ENCODE results near the gene HDAC8. TPM values are rescaled to one million over a fixed set of nuclear protein-coding genes. Genes with fewer than 3 reads are reported as not detected.

Gene HDAC8
- total and polyA plus RNA-seq, 9 of the 15 experiments (the other 6 are each of a cell fraction or from before 2014, with no cell fraction given): 18.9 to 53.8 (median 28.7) TPM

- TF ChIP-seq, protein P1, sequence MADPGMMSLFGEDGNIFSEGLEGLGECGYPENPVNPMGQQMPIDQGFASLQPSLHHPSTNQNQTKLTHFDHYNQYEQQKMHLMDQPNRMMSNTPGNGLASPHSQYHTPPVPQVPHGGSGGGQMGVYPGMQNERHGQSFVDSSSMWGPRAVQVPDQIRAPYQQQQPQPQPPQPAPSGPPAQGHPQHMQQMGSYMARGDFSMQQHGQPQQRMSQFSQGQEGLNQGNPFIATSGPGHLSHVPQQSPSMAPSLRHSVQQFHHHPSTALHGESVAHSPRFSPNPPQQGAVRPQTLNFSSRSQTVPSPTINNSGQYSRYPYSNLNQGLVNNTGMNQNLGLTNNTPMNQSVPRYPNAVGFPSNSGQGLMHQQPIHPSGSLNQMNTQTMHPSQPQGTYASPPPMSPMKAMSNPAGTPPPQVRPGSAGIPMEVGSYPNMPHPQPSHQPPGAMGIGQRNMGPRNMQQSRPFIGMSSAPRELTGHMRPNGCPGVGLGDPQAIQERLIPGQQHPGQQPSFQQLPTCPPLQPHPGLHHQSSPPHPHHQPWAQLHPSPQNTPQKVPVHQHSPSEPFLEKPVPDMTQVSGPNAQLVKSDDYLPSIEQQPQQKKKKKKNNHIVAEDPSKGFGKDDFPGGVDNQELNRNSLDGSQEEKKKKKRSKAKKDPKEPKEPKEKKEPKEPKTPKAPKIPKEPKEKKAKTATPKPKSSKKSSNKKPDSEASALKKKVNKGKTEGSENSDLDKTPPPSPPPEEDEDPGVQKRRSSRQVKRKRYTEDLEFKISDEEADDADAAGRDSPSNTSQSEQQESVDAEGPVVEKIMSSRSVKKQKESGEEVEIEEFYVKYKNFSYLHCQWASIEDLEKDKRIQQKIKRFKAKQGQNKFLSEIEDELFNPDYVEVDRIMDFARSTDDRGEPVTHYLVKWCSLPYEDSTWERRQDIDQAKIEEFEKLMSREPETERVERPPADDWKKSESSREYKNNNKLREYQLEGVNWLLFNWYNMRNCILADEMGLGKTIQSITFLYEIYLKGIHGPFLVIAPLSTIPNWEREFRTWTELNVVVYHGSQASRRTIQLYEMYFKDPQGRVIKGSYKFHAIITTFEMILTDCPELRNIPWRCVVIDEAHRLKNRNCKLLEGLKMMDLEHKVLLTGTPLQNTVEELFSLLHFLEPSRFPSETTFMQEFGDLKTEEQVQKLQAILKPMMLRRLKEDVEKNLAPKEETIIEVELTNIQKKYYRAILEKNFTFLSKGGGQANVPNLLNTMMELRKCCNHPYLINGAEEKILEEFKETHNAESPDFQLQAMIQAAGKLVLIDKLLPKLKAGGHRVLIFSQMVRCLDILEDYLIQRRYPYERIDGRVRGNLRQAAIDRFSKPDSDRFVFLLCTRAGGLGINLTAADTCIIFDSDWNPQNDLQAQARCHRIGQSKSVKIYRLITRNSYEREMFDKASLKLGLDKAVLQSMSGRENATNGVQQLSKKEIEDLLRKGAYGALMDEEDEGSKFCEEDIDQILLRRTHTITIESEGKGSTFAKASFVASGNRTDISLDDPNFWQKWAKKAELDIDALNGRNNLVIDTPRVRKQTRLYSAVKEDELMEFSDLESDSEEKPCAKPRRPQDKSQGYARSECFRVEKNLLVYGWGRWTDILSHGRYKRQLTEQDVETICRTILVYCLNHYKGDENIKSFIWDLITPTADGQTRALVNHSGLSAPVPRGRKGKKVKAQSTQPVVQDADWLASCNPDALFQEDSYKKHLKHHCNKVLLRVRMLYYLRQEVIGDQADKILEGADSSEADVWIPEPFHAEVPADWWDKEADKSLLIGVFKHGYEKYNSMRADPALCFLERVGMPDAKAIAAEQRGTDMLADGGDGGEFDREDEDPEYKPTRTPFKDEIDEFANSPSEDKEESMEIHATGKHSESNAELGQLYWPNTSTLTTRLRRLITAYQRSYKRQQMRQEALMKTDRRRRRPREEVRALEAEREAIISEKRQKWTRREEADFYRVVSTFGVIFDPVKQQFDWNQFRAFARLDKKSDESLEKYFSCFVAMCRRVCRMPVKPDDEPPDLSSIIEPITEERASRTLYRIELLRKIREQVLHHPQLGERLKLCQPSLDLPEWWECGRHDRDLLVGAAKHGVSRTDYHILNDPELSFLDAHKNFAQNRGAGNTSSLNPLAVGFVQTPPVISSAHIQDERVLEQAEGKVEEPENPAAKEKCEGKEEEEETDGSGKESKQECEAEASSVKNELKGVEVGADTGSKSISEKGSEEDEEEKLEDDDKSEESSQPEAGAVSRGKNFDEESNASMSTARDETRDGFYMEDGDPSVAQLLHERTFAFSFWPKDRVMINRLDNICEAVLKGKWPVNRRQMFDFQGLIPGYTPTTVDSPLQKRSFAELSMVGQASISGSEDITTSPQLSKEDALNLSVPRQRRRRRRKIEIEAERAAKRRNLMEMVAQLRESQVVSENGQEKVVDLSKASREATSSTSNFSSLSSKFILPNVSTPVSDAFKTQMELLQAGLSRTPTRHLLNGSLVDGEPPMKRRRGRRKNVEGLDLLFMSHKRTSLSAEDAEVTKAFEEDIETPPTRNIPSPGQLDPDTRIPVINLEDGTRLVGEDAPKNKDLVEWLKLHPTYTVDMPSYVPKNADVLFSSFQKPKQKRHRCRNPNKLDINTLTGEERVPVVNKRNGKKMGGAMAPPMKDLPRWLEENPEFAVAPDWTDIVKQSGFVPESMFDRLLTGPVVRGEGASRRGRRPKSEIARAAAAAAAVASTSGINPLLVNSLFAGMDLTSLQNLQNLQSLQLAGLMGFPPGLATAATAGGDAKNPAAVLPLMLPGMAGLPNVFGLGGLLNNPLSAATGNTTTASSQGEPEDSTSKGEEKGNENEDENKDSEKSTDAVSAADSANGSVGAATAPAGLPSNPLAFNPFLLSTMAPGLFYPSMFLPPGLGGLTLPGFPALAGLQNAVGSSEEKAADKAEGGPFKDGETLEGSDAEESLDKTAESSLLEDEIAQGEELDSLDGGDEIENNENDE (IDR thresholded peaks at IDR 0.05; ENCODE audit: low read depth, low read length): no peak
- TF ChIP-seq FOSL1 (tag; conservative IDR thresholded peaks at IDR 0.05) (peak; percentile 67; the same call in 1 of the 2 replicates), ESRRB (CRISPR knock-in tag; IDR thresholded peaks at IDR 0.05; ENCODE audit: borderline replicate concordance) (no peak), KLF6 (CRISPR knock-in tag; IDR thresholded peaks at IDR 0.05; ENCODE audit: borderline replicate concordance) (no peak), KLF16 (IDR thresholded peaks at IDR 0.05) (no peak; the same call in 1 of the 2 replicates), ZBTB9 (CRISPR knock-in tag; IDR thresholded peaks at IDR 0.05) (no peak), ZNF24 (IDR thresholded peaks at IDR 0.05) (no peak), E2F3 (CRISPR knock-in tag; IDR thresholded peaks at IDR 0.05) (no peak), YBX1 (IDR thresholded peaks at IDR 0.05) (no peak), ZNF3 (CRISPR knock-in tag; IDR thresholded peaks at IDR 0.05) (no peak), TCF3 (CRISPR knock-in tag; IDR thresholded peaks at IDR 0.05) (peak; percentile 54), GTF2A2 (tag; IDR thresholded peaks at IDR 0.05) (no peak), SMC3 (conservative IDR thresholded peaks at IDR 0.05; ENCODE audit: insufficient read depth, low read depth, low read length) (no peak)
- TF ChIP-seq, protein P2, sequence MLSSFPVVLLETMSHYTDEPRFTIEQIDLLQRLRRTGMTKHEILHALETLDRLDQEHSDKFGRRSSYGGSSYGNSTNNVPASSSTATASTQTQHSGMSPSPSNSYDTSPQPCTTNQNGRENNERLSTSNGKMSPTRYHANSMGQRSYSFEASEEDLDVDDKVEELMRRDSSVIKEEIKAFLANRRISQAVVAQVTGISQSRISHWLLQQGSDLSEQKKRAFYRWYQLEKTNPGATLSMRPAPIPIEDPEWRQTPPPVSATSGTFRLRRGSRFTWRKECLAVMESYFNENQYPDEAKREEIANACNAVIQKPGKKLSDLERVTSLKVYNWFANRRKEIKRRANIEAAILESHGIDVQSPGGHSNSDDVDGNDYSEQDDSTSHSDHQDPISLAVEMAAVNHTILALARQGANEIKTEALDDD (IDR thresholded peaks at IDR 0.05): no peak
- TF ChIP-seq, protein P3, sequence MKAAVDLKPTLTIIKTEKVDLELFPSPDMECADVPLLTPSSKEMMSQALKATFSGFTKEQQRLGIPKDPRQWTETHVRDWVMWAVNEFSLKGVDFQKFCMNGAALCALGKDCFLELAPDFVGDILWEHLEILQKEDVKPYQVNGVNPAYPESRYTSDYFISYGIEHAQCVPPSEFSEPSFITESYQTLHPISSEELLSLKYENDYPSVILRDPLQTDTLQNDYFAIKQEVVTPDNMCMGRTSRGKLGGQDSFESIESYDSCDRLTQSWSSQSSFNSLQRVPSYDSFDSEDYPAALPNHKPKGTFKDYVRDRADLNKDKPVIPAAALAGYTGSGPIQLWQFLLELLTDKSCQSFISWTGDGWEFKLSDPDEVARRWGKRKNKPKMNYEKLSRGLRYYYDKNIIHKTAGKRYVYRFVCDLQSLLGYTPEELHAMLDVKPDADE (conservative IDR thresholded peaks at IDR 0.05; ENCODE audit: control insufficient read depth, low read depth, low read length): no peak
Observed at GRCh38 chrX:72280321-72280845, 292.3 kb downstream of the HDAC8 start (continued).
